Measurements from ENCODE around the gene GPC1. TPM values are rescaled to one million over a fixed set of nuclear protein-coding genes. Genes with fewer than 3 reads are reported as not detected.
A peak's percentile ranks its signal among the peaks of the same experiment; 100 is the strongest.

Gene GPC1
- total RNA-seq, 1 donor from 2014 or later = 2.4 TPM

DNA sequence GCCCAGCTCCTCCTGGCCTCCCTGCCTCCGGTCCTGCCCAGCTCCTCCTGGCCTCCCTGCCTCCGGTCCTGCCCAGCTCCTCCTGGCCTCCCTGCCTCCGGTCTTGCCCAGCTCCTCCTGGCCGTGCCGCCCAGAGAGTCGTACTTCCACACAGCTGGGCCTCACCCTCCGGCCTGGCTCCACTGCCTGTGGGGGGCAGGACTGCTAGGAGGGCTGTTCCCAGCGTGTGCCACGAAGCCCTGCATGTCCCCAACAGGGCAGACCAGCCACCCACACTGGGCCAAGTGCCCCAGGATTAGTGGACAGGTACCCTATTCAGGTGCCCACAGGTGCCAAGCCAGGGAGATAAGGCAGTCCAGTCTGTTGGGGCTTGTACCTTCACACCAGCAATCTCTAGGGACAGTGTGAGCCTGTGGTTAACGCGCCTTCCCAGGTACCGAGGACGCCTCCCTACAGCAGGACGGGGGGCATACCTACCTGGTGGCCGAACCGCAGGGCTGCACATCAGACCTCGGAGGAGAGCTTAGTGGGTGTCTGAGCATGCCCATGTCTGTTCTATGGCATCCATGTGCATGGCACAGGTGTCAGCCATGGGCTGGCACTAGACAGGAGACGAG lies 5.3 kb downstream of the GPC1 start:
- DNase-seq (ENCODE audit: low read depth in 2 of 2) = no peak

GRCh38 chr2:240441326-240441992 lies 6.0 kb downstream of the GPC1 start:
- no peak for DNase-seq (ENCODE audit: low read depth in 2 of 2)

DNA sequence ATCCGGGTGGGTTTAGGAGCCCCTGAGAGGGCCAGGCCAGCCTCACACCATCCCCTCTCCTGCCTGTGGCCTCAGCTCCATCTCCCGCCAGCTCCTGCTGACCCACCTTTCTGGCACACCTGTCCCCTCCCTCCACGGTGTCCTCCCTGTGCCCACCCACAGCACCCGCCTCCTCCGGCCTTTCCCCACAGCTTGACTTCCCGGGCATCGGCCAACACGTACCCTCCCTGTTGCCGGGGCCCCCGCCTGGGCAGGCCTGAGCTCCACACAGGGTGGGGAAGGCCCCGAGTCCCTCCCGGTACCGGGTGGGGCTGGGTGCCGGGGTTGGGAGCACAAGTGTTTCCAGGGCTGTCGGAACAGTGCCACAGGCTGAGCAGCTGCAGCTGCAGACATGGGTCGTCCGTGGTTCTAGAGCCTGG lies 6.5 kb downstream of the GPC1 start:
- no peak for DNase-seq (ENCODE audit: low read depth in 2 of 2)

GRCh38 chr2:240442891-240443715 lies 7.6 kb downstream of the GPC1 start:
- no peak for DNase-seq (ENCODE audit: low read depth in 2 of 2)

- DNase-seq (ENCODE audit: low read depth in 2 of 2) = no peak
Measured at GRCh38 chr2:240443891-240444301, 8.4 kb downstream of the GPC1 start.

DNA sequence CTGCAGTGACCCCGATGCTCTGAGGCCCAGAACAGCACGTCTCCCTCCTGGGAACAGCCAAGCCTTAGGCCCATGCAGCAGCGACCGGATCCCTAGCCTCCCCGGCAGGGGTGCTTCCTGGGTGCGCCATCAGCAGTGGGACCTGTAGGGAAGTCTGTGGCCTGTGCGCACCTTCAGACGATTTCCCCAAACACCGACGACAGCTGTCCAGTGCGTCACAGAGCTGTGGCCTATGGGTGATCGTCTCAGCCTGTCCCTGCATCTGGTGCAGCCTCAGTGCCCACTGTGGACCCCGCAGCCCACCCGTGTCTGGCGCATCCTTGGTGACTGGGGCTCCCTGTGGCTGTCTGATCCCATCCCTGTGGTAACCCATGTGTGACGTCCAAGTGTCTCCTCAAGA lies 9.0 kb downstream of the GPC1 start:
- DNase-seq (ENCODE audit: low read depth in 2 of 2) = no peak

DNA sequence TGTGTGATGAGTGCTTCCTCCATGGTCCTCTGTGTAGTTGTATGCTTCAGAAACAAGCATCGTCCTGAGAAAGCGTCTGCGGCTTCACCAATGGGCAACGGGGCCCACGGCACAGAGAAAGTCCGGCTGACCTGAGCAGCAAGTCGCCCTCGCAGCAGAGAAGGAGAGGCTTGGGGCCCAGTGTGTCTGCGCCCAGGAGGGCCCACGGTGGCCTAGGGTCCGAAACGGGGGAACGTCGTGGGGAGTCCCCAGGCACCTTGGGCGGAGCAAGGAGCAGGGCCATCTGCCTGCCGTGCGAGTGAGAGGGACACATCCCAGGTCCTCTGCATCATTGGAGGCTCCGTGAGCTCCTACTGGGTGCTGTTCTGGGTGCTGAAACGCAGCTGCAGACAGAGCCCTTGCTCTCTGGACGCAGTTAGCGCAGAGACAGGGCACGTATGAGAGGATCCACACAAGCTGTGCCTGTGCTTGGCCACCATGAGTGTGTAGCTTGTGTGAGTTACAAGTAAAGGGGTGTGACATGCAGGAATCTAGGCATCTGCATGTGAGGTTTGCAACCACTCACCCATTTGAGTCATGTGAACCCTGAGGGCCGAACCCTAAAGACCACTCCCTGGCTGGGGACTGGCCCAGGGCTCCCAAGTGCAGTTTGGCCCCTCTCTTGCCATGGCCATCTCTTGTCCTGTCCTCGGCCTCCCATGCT lies 10.6 kb downstream of the GPC1 start:
- no peak for DNase-seq (ENCODE audit: low read depth in 2 of 2)

- DNase-seq (ENCODE audit: low read depth in 2 of 2) = no peak
Measured at GRCh38 chr2:240446664-240447175, 11.3 kb downstream of the GPC1 start.

DNA sequence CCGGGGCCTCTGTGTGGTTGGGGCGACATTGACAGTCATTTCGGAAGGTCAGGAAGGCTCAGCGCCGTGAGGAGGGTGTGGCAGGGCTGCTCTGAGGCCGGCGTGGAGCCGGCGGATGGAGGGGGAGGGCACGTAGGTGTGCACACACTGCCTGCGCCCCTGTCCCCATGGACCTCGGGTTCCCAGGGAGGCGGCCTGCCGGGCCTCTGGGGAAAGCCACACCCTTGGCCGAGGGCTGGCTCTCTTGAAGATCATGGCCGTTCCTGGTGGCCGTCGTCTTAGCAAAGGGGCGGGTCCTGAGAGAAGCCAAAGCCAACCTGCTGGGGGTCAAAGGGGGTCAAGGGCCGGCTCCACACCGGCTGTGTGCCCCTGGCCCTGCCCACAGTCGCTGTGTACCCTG lies 11.9 kb downstream of the GPC1 start:
- DNase-seq (ENCODE audit: low read depth in 2 of 2) = no peak

GRCh38 chr2:240447934-240448333 lies 12.5 kb downstream of the GPC1 start:
- DNase-seq (ENCODE audit: low read depth in 2 of 2) = no peak

DNA sequence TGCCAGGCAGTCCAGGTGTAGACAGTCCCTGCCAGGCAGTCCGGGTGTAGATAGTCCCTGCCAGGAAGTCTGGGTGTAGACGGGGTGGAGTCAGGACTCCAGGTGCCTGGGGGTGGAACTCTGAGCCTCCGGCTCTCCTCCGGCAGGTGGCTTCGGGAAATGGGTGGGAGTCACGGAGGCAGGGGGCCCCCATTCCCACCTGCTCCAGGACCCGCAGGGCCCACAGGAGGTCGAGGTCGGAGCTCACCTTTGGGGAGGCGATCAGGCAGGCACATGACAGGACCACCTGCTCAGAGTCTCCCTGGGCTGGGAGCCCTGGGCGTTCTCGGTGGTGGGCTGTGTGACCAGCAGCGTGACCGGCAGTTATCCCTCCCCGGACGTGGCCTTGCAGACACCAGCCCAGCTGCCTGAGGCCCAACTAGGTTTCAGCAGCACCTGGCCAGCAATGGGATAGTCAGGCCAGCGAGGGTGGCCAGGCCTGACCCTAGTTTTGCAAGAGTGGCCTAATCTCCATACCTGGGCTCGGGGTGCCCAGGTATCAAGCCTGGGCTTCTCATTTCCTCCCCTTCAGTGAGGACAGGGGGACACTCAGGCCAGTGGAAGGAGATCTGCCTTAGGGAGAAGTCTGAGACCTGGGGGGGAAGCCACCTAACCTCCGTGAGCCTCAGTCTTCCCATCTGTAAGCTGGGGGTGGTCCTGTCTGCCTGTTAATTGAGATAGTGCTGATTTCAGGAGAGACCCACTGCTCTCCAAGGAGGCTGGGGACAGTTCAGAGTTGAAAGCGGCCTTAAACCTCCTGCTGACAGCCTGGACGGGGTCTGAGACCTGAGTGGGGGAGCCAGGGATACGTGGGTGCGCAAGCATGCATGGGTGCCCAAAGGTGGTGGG lies 13.2 kb downstream of the GPC1 start:
- DNase-seq (ENCODE audit: low read depth in 2 of 2) = no peak

- peak; percentile 33 to 35 for DNase-seq (ENCODE audit: low read depth in 2 of 2)
Measured at GRCh38 chr2:240449764-240450531, 14.5 kb downstream of the GPC1 start.

- no peak for DNase-seq (ENCODE audit: low read depth in 2 of 2)
Measured at GRCh38 chr2:240450532-240451107, 15.2 kb downstream of the GPC1 start.

GRCh38 chr2:240451108-240451611 lies 15.7 kb downstream of the GPC1 start:
- DNase-seq (ENCODE audit: low read depth in 2 of 2) = no peak

- DNase-seq (ENCODE audit: low read depth in 2 of 2) = no peak
Measured at GRCh38 chr2:240451791-240452461, 16.5 kb downstream of the GPC1 start.

- DNase-seq (ENCODE audit: low read depth in 2 of 2) = peak; percentile 59 to 62
Measured at GRCh38 chr2:240452462-240453256, 17.2 kb downstream of the GPC1 start.

- DNase-seq (ENCODE audit: low read depth in 2 of 2) = no peak
Measured at GRCh38 chr2:240453461-240454105, 18.1 kb downstream of the GPC1 start.

All from lung microvascular endothelial cell (primary cell).